Measurements from ENCODE around the gene CAPN5. TPM values are rescaled to one million over a fixed set of nuclear protein-coding genes. Genes with fewer than 3 reads are reported as not detected.

CAPN5 gene
- total and polyA plus RNA-seq, 2 of the 13 experiments (the other 11 are each of a cell fraction or from before 2014, with no cell fraction given) = 0.27 to 1.2 TPM

DNA sequence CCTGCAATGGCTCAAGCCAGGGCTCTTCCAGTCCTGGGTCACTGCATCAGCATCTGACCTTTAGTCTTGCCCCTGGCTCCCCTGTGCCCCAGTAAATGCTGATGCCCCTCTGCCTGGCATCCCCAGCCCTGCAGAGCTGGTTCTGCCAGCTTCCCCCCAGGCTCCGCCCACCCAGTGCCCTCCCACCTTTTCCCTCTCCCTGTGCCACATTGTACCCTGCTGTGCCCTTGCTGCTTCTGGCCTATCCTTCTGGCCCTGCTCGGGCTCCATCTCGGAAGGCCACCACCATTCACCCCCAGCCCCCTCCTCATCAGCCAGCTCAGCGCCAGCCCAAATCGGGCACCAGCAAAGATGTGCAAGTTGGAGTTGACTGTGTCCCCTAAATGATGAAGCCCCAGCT lies 7.4 kb downstream of the CAPN5 start:
- ATAC-seq = no peak
- in situ Hi-C loops (cut with HindIII; ENCODE audit: extremely low pct_ligation_motif_present, low pct_unique_long_range_greater_than_20kb) = no loop called here
- H3K36me3 ChIP-seq (replicated peaks in 1 of 2; ENCODE audit: control insufficient read depth in 1 of 2, insufficient read depth in 2 of 2, low read length in 2 of 2) = no peaks in the 10 kb centered on the region
- intact Hi-C loops (cut with micrococcal nuclease; ENCODE audit: unreplicated experiment) = no loop called here
- peaks cover 4 to 38% of the 10 kb centered on the region in 2 experiments; a peak in 4 of 5 replicates for H3K27me3 ChIP-seq (ENCODE audit: control insufficient read depth in 1 of 2, insufficient read depth in 2 of 2, low read length in 2 of 2)
- BruUV-seq (replicated peaks) = no TSS peak
- H3K9ac ChIP-seq (ENCODE audit: insufficient read depth, low read depth, low read length) = no peak overlapping the region
- DNase-seq (ENCODE audit: low spot score) = no peak
- WGBS (ENCODE audit: low lambda C conversion rate) = 60% methylated on average over 5 of the region's 5 CpGs
- TF ChIP-seq, protein P1, sequence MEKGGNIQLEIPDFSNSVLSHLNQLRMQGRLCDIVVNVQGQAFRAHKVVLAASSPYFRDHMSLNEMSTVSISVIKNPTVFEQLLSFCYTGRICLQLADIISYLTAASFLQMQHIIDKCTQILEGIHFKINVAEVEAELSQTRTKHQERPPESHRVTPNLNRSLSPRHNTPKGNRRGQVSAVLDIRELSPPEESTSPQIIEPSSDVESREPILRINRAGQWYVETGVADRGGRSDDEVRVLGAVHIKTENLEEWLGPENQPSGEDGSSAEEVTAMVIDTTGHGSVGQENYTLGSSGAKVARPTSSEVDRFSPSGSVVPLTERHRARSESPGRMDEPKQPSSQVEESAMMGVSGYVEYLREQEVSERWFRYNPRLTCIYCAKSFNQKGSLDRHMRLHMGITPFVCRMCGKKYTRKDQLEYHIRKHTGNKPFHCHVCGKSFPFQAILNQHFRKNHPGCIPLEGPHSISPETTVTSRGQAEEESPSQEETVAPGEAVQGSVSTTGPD (CRISPR knock-in tag; IDR thresholded peaks at IDR 0.05) = no peak
- TF ChIP-seq ZNF605 (CRISPR knock-in tag; IDR thresholded peaks at IDR 0.05) = no peak
- H3K4me1 ChIP-seq (ENCODE audit: insufficient read depth, low read length) = peaks cover 25% of the 10 kb centered on the region
- ChIA-PET CTCF (ENCODE audit: low intra/inter-chr PET ratio, low total read pairs) (interaction anchor here (2.6 kb wide), 1 partner anchor 27 kb away, joined by 11 read pairs; no protein-coding TSS in a partner anchor), POLR2A (no interaction called here)
- H4K20me1 ChIP-seq (ENCODE audit: insufficient read depth, low read length) = no peaks in the 10 kb centered on the region
- no peak overlapping the region for H3K4me2 ChIP-seq (ENCODE audit: low read depth, low read length)
- no peak overlapping the region for H3K27ac ChIP-seq (ENCODE audit: extremely low read length, insufficient read depth, low read length)
- H3K9me3 ChIP-seq (ENCODE audit: low read length) = no peaks in the 10 kb centered on the region
- H2AFZ ChIP-seq (ENCODE audit: low read length) = no peak overlapping the region
- FAIRE-seq = no peak
- no peaks in the 10 kb centered on the region for H3K79me2 ChIP-seq (ENCODE audit: insufficient read depth, low read length)
- H3K4me3 ChIP-seq (replicated peaks in 1 of 3; ENCODE audit: insufficient read depth in 1 of 3, low read depth in 2 of 3, low read length in 3 of 3) = no peak overlapping the region

DNA sequence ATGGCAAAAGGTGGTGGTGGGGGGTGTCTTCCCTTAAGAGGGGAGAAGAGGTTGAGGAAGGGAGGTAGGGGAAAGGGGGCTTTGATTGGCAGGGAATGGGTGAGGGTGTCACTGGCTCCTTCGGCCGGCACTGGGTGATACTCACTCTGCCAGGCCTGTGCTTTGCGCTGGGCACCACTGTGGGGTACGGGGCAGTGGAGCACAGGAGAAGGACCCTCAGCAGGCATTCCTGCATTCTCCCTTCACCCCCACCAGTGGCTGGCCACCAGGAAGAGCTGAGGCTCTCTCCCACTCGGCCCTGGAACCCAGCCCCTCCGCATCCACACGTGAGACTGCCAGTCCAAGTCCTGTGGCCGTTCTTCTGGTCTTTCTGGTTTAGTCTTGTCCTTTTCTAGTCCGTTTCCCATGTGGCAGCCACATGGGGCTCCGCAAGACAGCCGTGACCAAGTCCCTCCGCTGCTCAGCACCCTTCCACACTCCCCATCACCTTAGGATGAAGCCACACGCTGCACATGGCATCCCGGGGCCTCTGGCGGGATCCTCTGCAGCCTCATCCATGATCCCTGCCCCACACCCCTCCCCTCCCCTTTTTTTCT lies 8.0 kb downstream of the CAPN5 start:
- Histone ChIP-seq H3K4me1 (ENCODE audit: insufficient read depth, low read length) (peaks cover 25% of the 10 kb centered on the region), H3K36me3 (replicated peaks in 1 of 2; ENCODE audit: control insufficient read depth in 1 of 2, insufficient read depth in 2 of 2, low read length in 2 of 2) (no peaks in the 10 kb centered on the region), H3K4me2 (ENCODE audit: low read depth, low read length) (no peak overlapping the region), H3K9ac (ENCODE audit: insufficient read depth, low read depth, low read length) (no peak overlapping the region), H2AFZ (ENCODE audit: low read length) (no peak overlapping the region), H4K20me1 (ENCODE audit: insufficient read depth, low read length) (no peaks in the 10 kb centered on the region), H3K4me3 (replicated peaks in 1 of 3; ENCODE audit: insufficient read depth in 1 of 3, low read depth in 2 of 3, low read length in 3 of 3) (no peak overlapping the region), H3K9me3 (ENCODE audit: low read length) (no peaks in the 10 kb centered on the region), H3K27ac (ENCODE audit: extremely low read length, insufficient read depth, low read length) (no peak overlapping the region), H3K79me2 (ENCODE audit: insufficient read depth, low read length) (no peaks in the 10 kb centered on the region), H3K27me3 (ENCODE audit: control insufficient read depth in 1 of 2, insufficient read depth in 2 of 2, low read length in 2 of 2) (peaks cover 4 to 33% of the 10 kb centered on the region in 2 experiments; a peak in 4 of 5 replicates)
- in situ Hi-C loops (cut with HindIII; ENCODE audit: extremely low pct_ligation_motif_present, low pct_unique_long_range_greater_than_20kb) (no loop called here), intact Hi-C loops (cut with micrococcal nuclease; ENCODE audit: unreplicated experiment) (no loop called here)
- BruUV-seq (replicated peaks) = no TSS peak
- WGBS (ENCODE audit: low lambda C conversion rate) = 53% methylated on average over 9 of the region's 15 CpGs
- TF ChIP-seq PHF20 (CRISPR knock-in tag; IDR thresholded peaks at IDR 0.05) (no peak), GFI1 (CRISPR knock-in tag; IDR thresholded peaks at IDR 0.05; ENCODE audit: borderline replicate concordance) (no peak), ZNF720 (CRISPR knock-in tag; IDR thresholded peaks at IDR 0.05) (no peak), GATAD1 (CRISPR knock-in tag; IDR thresholded peaks at IDR 0.05) (no peak), ZIK1 (CRISPR knock-in tag; IDR thresholded peaks at IDR 0.05; ENCODE audit: borderline replicate concordance, low read depth) (no peak), HNRNPLL (IDR thresholded peaks at IDR 0.05; ENCODE audit: low read depth, low read length, poor library complexity, severe bottlenecking) (no peak), CEBPB (IDR thresholded peaks at IDR 0.05; ENCODE audit: borderline replicate concordance, low read depth, low read length) (no peak), SETDB1 (CRISPR knock-in tag; IDR thresholded peaks at IDR 0.05; ENCODE audit: borderline replicate concordance) (no peak), POLR2AphosphoS2 (IDR thresholded peaks at IDR 0.05; ENCODE audit: low read depth, low read length) (no peak), ZNF263 (CRISPR knock-in tag; IDR thresholded peaks at IDR 0.05) (no peak)
- TF ChIP-seq, protein P1 (CRISPR knock-in tag; IDR thresholded peaks at IDR 0.05) = no peak
- TF ChIP-seq, protein P2, sequence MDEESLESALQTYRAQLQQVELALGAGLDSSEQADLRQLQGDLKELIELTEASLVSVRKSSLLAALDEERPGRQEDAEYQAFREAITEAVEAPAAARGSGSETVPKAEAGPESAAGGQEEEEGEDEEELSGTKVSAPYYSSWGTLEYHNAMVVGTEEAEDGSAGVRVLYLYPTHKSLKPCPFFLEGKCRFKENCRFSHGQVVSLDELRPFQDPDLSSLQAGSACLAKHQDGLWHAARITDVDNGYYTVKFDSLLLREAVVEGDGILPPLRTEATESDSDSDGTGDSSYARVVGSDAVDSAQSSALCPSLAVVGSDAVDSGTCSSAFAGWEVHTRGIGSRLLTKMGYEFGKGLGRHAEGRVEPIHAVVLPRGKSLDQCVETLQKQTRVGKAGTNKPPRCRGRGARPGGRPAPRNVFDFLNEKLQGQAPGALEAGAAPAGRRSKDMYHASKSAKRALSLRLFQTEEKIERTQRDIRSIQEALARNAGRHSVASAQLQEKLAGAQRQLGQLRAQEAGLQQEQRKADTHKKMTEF (CRISPR knock-in tag; IDR thresholded peaks at IDR 0.05) = no peak
- FAIRE-seq (no peak), DNase-seq (ENCODE audit: low spot score) (no peak), ATAC-seq (no peak)
- POLR2A ChIA-PET = interaction anchor here (1.0 kb wide), 1 partner anchor 8 kb away, joined by 4 read pairs; the partner anchor contains the start of gene CAPN5
- CTCF ChIA-PET (ENCODE audit: low intra/inter-chr PET ratio, low total read pairs) = no interaction called here

Measured in HepG2 (cell line).